Activated CD8-positive, alpha-beta T cell treated with anti-CD3 and anti-CD28 coated beads for 36 hours (primary cell): ENCODE data around the gene SLIT1. TPM values are rescaled to one million over a fixed set of nuclear protein-coding genes. Genes with fewer than 3 reads are reported as not detected.
A peak's percentile ranks its signal among the peaks of the same experiment; 100 is the strongest.

Experiments
- ATAC-seq: fragments of 200-7000 bp; cut with Tn5 transposase; one replicate; pipeline ENCODE4 v1.10.0; 2021; ENCODE audit warnings: mild to moderate bottlenecking, moderate library complexity
- CTCF ChIA-PET: fragments of 350-600 bp; sonication (Branson Sonifier 250); formaldehyde crosslinking; loops from one replicate; lab custom pipeline; 2021; ENCODE audit warnings: antibody characterized with exemption; lab: Charles Lee
- POLR2A ChIA-PET: fragments of 350-600 bp; sonication (Branson Sonifier 250); formaldehyde crosslinking; loops from one replicate; lab custom pipeline; 2021; ENCODE audit warnings: antibody characterized with exemption; lab: Charles Lee
- DNase-seq: peaks from one replicate; pipeline ENCODE4 v3.0.0-alpha.2; 2020
- H3K27ac Mint-ChIP-seq: one replicate; pipeline ENCODE4 v1.8.0; 2021; ENCODE audit warnings: mild to moderate bottlenecking, mixed read lengths
- H3K27me3 Mint-ChIP-seq: one replicate; pipeline ENCODE4 v1.8.0; 2021; ENCODE audit warnings: mixed read lengths
- H3K36me3 Mint-ChIP-seq: one replicate; pipeline ENCODE4 v1.8.0; 2021; ENCODE audit warnings: low read depth, mixed read lengths
- H3K4me1 Mint-ChIP-seq: one replicate; pipeline ENCODE4 v1.8.0; 2021; ENCODE audit warnings: low read depth, mixed read lengths
- H3K4me3 Mint-ChIP-seq: one replicate; pipeline ENCODE4 v1.8.0; 2021; ENCODE audit warnings: mild to moderate bottlenecking, moderate library complexity, mixed read lengths
- H3K9me3 Mint-ChIP-seq: one replicate; pipeline ENCODE4 v1.8.0; 2021; ENCODE audit warnings: mixed read lengths
- CTCF ChIP-seq: fragments of 200-600 bp; IDR thresholded peaks from one replicate; pipeline ENCODE4 v1.8.0; 2022; ENCODE audit warnings: antibody characterized with exemption, mild to moderate bottlenecking
- intact Hi-C: fragments of 100-400 bp; cut with micrococcal nuclease; formaldehyde crosslinking; loops from one replicate; pipeline ENCODE4 v1.10.0; 2022
- total RNA-seq, 2 experiments: library from RNA; stranded (reverse); gene quantifications; one replicate each; pipeline ENCODE4 v1.2.3, GENCODE V29; 2021

Gene SLIT1
- total RNA-seq, 2 experiments from 2014 or later, result 0.34 to 1.2 TPM

- Mint-ChIP-seq H3K4me3 (peak overlapping the region; percentile 59), H3K4me1 (peaks cover 11% of the 10 kb centered on the region), H3K27ac (peak overlapping the region; percentile 81), H3K9me3 (no peaks in the 10 kb centered on the region), H3K27me3 (no peaks in the 10 kb centered on the region), H3K36me3 (no peaks in the 10 kb centered on the region)
- POLR2A ChIA-PET, result interaction anchor here (0.5 to 1.2 kb wide), 3 partner anchors 15 to 105 kb away, joined by 3 to 5 read pairs (median 3); no protein-coding TSS in a partner anchor
- ATAC-seq (peak; percentile 81), DNase-seq (peak; percentile 88)
- intact Hi-C loops, result no loop called here
- CTCF ChIA-PET, result interaction anchor here (0.7 to 2.4 kb wide), 5 partner anchors 9 to 556 kb away, joined by 3 to 24 read pairs (median 6); partner anchors contain the start of gene ANKRD2
- no peak for TF ChIP-seq CTCF
Measured at GRCh38 chr10:97016728-97017473, 168.9 kb downstream of the SLIT1 start.

GRCh38 chr10:97015240-97015639 is 170.5 kb downstream of the SLIT1 start:
- no peaks in the 10 kb centered on the region for H3K9me3 Mint-ChIP-seq
- no peak overlapping the region for H3K27ac Mint-ChIP-seq
- intact Hi-C loops, result no loop called here
- H3K4me3 Mint-ChIP-seq, result no peak overlapping the region
- DNase-seq, result no peak
- CTCF ChIA-PET, result interaction anchor here (1.2 to 1.6 kb wide), 3 partner anchors 11 to 105 kb away, joined by 4 to 6 read pairs (median 5); no protein-coding TSS in a partner anchor
- no peaks in the 10 kb centered on the region for H3K27me3 Mint-ChIP-seq
- peaks cover 11% of the 10 kb centered on the region for H3K4me1 Mint-ChIP-seq
- TF ChIP-seq CTCF, result no peak
- POLR2A ChIA-PET, result no interaction called here
- H3K36me3 Mint-ChIP-seq, result no peaks in the 10 kb centered on the region
- ATAC-seq, result no peak

GRCh38 chr10:97013983-97014382 is 171.8 kb downstream of the SLIT1 start:
- DNase-seq, result no peak
- ATAC-seq, result no peak
- Mint-ChIP-seq H3K36me3 (no peaks in the 10 kb centered on the region), H3K4me3 (no peak overlapping the region), H3K4me1 (peaks cover 11% of the 10 kb centered on the region), H3K27ac (no peak overlapping the region), H3K9me3 (no peaks in the 10 kb centered on the region), H3K27me3 (no peaks in the 10 kb centered on the region)
- intact Hi-C loops, result no loop called here
- POLR2A ChIA-PET, result no interaction called here
- CTCF ChIA-PET, result interaction anchor here (1.0 to 2.6 kb wide), 3 partner anchors 11 to 203 kb away, joined by 3 to 27 read pairs (median 4); no protein-coding TSS in a partner anchor
- no peak for TF ChIP-seq CTCF

- Mint-ChIP-seq H3K4me1 (peaks cover 11% of the 10 kb centered on the region), H3K27ac (no peak overlapping the region), H3K9me3 (no peaks in the 10 kb centered on the region), H3K27me3 (no peaks in the 10 kb centered on the region), H3K4me3 (no peak overlapping the region), H3K36me3 (no peaks in the 10 kb centered on the region)
- intact Hi-C loops, result no loop called here
- ChIA-PET POLR2A (no interaction called here), CTCF (interaction anchor here (1.0 to 2.6 kb wide), 4 partner anchors 11 to 204 kb away, joined by 3 to 27 read pairs (median 4); no protein-coding TSS in a partner anchor)
- ATAC-seq, result no peak
- no peak for TF ChIP-seq CTCF
- no peak for DNase-seq
Measured at GRCh38 chr10:97013568-97013967, 172.2 kb downstream of the SLIT1 start.

GRCh38 chr10:97012470-97012869 is 173.3 kb downstream of the SLIT1 start:
- Mint-ChIP-seq H3K4me3 (no peak overlapping the region), H3K27ac (no peak overlapping the region), H3K9me3 (peaks cover 5% of the 10 kb centered on the region), H3K36me3 (peaks cover 3% of the 10 kb centered on the region), H3K4me1 (peaks cover 10% of the 10 kb centered on the region), H3K27me3 (no peaks in the 10 kb centered on the region)
- intact Hi-C loops, result no loop called here
- no peak for TF ChIP-seq CTCF
- DNase-seq, result no peak
- ChIA-PET POLR2A (no interaction called here), CTCF (interaction anchor here (1.2 to 2.6 kb wide), 3 partner anchors 12 to 25 kb away, joined by 3 to 27 read pairs (median 4); no protein-coding TSS in a partner anchor)
- no peak for ATAC-seq
